GM21529 (cell line): ENCODE results near the gene SSTR3.

ENCODE experiments used
- ATAC-seq: cut with Tn5 transposase; IDR thresholded peaks from one replicate; pipeline ENCODE4 v1.9.1; 2021; ENCODE audit not compliant: unreplicated experiment

The SSTR3 gene

DNA sequence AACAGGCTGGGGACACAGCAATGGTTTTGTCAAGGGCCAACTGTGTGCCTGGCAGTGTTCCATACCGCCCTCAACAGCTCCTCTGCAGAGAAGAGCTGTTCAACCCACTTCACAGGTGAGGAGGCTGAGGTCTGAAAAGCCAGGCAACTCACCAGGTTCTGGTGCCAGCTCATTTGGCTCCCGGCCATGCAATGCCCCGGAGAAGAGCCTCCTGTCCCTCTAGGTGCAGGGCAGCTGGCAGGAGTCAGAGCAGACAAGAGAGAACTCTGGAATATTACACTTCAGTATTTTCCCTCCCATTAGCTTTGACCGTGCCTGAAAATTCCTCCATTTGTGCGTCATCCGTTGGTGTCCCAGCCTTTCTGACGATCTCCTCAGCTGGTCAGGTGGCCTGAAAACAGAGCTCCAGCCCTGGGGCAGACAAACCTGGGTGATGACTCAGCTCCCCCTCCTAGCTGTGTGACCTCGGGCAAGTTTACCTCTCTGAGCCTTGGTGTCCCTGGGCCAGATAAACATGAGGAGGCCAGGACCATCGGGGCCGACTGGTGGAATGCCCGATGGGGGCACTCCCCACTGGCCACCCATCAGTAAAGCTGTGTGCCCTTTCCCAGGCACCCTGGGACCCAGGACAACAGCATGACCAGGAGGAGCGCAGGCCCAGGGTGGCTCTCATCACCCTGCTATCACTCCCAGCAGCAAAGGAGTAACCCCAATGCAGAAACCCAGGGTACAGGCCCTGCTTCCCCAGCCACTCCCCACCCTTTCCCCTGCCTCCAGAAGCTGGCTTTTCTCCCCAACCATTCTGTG is 14.6 kb downstream of the SSTR3 start:
- ATAC-seq, result no peak

- no peak for ATAC-seq
These were observed 15.5 kb downstream of the SSTR3 start for GRCh38 chr22:37196539-37197450.

DNA sequence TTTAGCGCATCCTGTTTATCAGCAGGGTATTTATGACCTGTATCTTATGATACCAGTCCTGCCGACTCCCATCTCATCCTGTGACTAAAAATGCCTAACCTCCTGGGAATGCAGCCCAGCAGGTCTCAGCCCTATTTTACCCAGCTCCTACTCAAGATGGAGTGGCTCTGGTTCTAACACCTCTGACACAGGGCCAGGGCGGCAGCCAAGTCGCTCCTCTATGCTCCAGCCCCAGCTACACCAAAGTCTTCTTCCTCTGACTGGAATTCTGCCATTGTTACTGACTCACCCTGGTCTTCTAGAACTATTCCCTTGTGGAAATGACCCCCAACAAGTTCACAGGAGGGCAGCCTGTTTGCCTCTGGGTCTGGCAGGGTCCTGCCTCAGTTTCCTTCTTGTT is 16.4 kb downstream of the SSTR3 start:
- ATAC-seq, result no peak

DNA sequence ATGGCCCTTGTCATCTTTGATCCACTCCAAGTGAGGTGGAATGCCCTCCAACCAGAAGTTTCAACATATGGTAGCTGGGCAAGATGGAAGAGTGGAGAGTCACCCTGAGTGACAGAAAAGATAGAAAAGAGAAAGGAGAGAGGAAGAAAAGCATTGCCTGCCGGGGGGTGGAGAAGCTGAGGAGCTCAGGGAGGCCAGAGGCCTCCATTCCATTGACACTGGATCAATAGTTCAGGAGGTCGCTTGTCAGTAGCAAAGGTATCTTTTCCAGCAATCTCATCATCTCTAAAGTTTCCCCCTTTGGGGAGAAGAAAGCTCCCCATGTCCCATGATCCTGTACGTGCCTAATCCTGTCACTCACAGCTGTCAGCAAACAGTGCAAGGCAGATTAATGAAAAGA is 17.5 kb downstream of the SSTR3 start:
- ATAC-seq, result no peak

GRCh38 chr22:37193629-37194191 is 18.6 kb downstream of the SSTR3 start:
- ATAC-seq, result peak; percentile 45

GRCh38 chr22:37192741-37193140 is 19.5 kb downstream of the SSTR3 start:
- no peak for ATAC-seq

DNA sequence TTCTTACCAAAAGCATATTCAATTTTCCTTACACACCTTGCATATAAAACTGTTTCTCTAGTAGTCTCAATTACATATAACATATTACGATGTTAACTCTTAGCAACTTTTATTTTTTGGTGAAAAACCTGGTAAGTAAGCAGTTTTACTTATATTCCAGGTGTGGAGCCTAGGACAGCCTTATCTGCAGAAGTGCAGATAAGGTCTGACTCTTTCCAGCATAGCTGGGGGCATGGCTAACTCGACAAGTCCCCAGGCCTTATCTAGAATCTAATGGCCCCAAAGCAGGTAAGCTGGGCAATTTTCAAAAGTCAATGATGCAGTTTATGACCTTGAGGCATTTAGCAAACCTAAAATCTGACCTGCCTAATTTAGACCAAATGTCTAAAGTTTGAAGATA is 20.1 kb downstream of the SSTR3 start:
- no peak for ATAC-seq

- ATAC-seq, result no peak
These were observed 22.0 kb downstream of the SSTR3 start for GRCh38 chr22:37190262-37190780.

- ATAC-seq, result no peak
These were observed 23.3 kb downstream of the SSTR3 start for GRCh38 chr22:37188901-37189466.

GRCh38 chr22:37187891-37188761 is 24.2 kb downstream of the SSTR3 start, which contains the start of gene C1QTNF6:
Gene C1QTNF6 (minus strand): TSS chr22:37188247. CDS start chr22:37188213, 34 bp downstream.
- no peak for ATAC-seq

DNA sequence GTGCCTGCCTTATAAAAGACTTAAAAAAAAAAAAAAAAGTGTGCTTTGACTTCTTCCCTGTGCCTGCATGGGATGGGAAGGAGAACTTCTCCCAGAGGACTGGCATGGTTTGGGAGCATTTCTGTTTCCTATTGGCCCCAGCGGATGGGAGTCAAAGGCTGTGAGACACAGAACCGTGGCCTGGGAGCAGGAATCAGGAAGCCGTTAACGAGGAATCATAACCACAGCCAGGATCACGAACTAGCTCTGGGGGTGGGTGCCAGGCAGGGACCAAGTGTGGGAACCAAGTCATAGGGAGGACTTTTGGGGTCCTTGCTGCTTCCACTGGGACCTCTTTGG is 24.8 kb downstream of the SSTR3 start:
- no peak for ATAC-seq

GRCh38 chr22:37186997-37187522 is 25.2 kb downstream of the SSTR3 start:
- no peak for ATAC-seq

DNA sequence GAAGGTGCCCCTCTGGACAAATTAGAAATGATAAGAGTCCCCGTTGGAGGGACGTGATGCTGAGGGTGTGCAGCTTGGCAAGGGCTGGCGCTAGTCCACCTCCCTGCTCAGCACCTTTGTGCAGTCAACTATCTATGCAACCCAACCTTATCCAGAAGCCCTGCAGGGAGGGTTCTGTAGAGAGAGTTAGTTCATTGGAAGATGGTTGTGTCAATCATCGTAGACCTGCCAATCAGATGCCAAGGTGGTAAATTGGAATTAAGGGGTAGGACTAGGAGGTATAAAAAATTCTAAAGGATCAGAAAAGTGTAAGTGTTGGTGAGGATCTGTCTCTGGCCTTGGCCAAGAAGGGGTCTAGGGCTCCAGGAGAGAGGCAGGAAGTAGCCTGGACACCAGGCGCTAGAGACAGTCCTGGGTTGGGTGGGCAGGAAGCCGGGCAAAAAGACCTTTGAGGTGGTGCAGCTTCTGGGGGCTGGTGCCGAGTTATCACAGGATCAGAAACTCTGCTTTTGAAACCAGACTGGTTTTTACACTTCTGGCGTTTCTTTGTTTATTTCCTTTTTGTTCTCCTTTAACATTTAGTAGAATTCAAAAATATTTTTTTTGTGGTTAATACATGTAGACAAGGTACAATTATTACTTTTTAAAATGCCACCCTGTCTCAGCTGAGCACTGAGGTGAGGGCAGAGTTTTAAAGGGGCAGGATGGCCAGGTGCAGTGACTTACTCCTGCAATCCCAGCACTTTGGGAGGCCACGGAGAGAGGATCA is 25.9 kb downstream of the SSTR3 start:
- no peak for ATAC-seq

DNA sequence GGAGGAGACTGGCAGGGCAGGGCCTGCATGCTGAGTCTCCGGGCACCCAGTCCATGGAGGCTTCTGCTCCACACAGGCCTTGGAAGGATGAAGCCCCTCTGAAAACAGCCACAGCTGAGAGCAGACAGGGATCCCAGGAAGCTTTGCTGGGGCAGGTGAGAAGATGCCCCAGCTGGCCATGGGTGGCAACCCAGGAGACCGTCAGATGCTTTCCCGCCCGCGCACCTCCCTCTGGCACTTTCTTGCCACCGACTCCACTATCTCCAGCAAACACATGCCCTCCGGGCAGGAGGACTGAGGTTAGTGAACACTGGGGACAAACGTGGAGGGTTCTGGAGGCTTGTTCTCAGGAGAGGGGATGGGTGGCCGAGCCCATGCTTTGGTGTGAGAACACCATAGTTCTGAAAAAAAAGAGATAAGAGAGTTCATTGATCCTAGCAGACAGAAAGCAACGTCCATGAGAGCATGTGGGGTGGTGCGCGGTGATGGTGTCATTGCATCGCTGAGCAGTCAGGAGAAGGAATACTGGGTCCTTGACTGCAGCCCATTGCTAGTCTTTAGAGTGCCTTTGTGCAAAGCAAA is 26.5 kb downstream of the SSTR3 start:
- no peak for ATAC-seq

DNA sequence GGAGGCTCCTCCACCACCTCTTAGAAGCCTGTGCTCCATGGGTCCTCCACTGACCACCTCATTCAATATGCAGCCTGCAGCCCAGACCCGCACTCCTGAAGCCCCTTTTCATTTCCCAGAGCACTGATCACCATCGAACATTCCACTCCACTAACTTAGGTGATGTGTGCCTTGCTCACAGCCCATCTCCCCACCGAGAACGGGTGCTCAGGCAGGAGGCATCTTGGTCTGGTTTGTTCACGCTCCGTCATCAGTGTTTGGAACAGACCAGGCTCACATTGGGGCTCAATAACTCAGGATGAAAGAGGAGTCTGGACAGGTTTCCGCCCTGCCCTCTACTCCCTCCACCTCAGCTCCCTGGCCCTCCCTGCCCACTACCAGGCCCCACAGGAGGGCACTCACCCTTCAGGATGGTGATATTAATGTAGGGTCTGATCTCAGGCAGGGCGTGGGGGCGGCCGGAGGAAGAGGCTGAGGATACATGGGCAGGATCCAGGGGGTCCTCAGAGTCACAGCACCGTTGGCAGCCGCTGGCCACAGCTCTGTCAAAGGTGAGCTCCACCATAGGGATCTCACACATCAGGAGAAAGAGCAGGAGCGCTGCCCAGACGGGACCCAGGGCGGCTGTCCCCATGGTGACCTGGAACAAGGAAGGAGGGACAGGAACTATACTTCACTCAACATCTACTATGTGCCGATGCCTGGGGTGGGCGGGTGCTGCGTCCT is 27.3 kb downstream of the SSTR3 start:
- no peak for ATAC-seq

- no peak for ATAC-seq
These were observed 27.9 kb downstream of the SSTR3 start for GRCh38 chr22:37184380-37184755.

DNA sequence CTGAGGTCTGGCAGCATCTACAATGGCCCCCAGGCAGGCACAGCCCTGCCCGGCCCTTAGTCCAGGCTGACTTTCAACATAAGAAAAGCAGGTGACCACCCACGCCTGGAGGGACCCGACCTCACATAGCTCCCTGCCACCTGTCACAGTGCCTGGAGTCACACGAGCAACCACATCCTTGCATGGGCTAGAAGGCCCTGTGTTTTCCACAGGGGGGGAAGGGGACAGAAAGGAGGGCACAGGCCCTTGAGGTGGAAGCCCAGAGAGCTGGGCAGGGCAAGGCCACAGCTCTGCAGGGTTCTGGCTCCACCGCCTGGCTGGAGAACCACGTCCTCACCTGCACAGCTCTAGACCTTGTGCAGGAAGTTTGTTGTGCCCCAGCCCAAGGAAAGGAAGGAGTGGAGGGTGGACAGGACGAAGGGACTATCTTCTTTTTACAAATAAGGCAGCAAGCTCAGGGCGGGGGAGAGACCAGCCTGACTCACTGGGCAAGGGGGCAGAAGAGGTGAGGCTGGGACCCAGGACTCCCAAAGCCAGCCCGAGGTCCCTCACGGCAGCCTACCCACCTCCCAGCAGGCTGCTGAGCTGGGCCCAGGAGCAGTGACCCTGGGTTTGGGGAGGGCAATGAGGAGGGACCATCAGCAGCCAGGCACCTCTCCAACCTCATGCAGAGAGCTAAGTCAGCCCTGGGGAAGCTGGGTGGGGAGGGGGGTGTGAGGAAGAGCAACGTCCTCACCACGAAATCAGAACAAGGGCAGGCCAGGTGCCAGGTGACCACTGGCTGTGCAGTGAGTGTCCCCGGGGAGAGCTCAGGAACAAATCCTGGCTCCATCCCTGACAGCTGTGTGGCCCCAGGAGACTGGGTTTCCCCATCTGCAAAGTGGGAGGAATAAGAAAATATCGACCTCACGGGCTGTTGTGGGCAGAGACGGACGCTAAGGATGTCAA is 28.6 kb downstream of the SSTR3 start:
- no peak for ATAC-seq
